Skeletal muscle tissue (tissue), 4 donors: ENCODE measurements around the gene PFKFB1. TPM values are rescaled to one million over a fixed set of nuclear protein-coding genes. Genes with fewer than 3 reads are reported as not detected.

Experiments used
- H3K27ac ChIP-seq: one replicate; pipeline ENCODE4 v1.7.0; 2013; ENCODE audit warnings: mild to moderate bottlenecking, low read depth, low read length, inconsistent platforms
- H3K27me3 ChIP-seq, 3 donors: one replicate each; pipeline ENCODE4 v1.7.0; 2013; ENCODE audit warnings: low read length in 3 of 3; ENCODE audit not compliant: control insufficient read depth in 3 of 3, insufficient read depth in 3 of 3
- H3K36me3 ChIP-seq, 3 donors: one replicate each; pipeline ENCODE4 v1.7.0; 2013; ENCODE audit warnings: low read length in 3 of 3; ENCODE audit not compliant: control insufficient read depth in 3 of 3, insufficient read depth in 3 of 3
- H3K4me1 ChIP-seq, 3 donors: one replicate each; pipeline ENCODE4 v1.7.0; 2013; ENCODE audit warnings: low read length in 3 of 3, mild to moderate bottlenecking in 3 of 3; ENCODE audit not compliant: control insufficient read depth in 3 of 3, insufficient read depth in 3 of 3
- H3K4me3 ChIP-seq, 3 donors: one replicate each; pipeline ENCODE4 v1.7.0; 2013; ENCODE audit warnings: low read length in 3 of 3
- H3K9ac ChIP-seq, 3 donors: one replicate each; pipeline ENCODE4 v1.7.0; 2013; ENCODE audit warnings: low read length in 3 of 3, mild to moderate bottlenecking in 3 of 3, moderate library complexity in 2 of 3, low read depth in 1 of 3
- H3K9me3 ChIP-seq, 3 donors: one replicate each; pipeline ENCODE4 v1.7.0; 2013; ENCODE audit warnings: low read length in 3 of 3; ENCODE audit not compliant: control insufficient read depth in 3 of 3
- total RNA-seq: library from RNA; depleted of rRNA; stranded (reverse); fragments of >200 nt; gene quantifications from one replicate; pipeline ENCODE4 v1.2.3, GENCODE V29; 2014
- donor health status: Osteomylitis.

PFKFB1 gene
- total RNA-seq, result not detected

DNA sequence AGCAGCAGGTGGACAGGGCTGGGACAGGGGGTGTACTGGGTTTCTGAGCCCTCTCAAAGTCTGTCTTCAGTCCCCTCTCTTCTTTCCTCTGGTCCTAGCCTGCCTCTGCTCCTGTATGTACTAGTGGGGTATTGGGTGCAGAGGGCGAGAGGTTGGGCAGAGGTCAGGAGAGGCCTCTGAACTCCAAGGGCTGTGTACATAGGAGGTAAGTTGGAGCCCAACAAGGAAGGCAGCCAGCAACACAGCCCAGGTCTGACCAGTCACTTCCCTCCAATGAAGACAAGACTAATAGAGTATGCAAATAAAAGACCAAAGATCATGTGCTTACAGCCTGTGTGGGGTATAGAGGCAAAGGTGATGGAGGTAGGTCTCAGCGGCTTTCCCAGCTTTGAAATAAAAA lies at the start of gene PFKFB1:
Gene PFKFB1, minus strand, starts transcription at position 90 of the 400 bp plus-strand sequence. CDS start 181 bp downstream, outside the sequence.
- Histone ChIP-seq H3K27me3 (no peaks in the 10 kb centered on the region), H3K4me3 (peak within 1 kb of the TSS; percentile 53 to 67 (median 61)), H3K9me3 (no peaks in the 10 kb centered on the region), H3K36me3 (no peaks in the 10 kb centered on the region), H3K9ac (peak within 1 kb of the TSS; percentile 11 to 70 (median 68)), H3K27ac (peak within 1 kb of the TSS; percentile 81), H3K4me1 (peaks cover 6 to 10% (median 9%) of the 10 kb centered on the region in 3 donors)

DNA sequence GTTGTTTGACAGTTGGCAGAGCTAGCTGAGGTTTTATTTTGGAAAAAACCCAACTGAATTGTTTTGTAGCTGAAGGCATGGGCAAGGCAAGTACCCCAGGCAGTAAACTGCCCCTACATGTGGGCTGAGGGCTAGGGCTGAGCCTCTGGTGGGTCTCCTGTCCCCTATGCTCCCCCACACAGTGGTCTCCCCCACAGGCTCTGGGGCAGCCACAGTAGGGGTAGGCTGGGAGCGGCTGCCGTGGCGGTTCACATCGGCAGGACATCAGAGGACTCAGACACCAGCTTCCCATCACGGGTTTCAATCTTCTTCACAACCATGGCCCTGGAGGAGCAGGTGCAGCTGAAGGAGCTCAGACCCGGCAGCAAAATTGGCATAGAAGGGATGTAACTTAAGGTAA lies 47.5 kb upstream of the PFKFB1 start:
- no peaks in the 10 kb centered on the region for H3K4me1 ChIP-seq
- no peaks in the 10 kb centered on the region for H3K36me3 ChIP-seq
- no peaks in the 10 kb centered on the region for H3K9me3 ChIP-seq
- no peak overlapping the region for H3K9ac ChIP-seq
- H3K27ac ChIP-seq, result no peak overlapping the region
- H3K27me3 ChIP-seq, result no peaks in the 10 kb centered on the region
- H3K4me3 ChIP-seq, result no peak overlapping the region

DNA sequence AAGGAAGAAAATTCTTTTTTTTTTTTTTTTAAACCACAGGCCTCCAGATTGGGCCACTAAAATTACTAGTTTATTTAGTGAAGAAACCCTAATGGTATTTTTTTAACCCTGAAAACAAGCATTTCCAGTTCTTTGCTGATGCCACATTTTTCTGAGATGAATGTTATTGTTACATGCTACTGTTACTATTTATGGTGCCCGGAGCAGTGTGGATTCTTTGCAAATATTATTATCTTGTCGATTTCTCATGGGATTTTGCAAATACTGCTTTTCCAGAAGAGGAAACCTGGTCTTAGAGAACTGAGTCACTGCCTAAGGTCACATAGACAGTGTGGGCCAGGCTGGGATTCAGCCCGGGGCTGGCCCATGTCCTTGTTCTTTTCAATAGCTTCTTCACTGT lies 45.5 kb upstream of the PFKFB1 start:
- H3K27me3 ChIP-seq, result no peaks in the 10 kb centered on the region
- H3K9ac ChIP-seq, result no peak overlapping the region
- H3K36me3 ChIP-seq, result no peaks in the 10 kb centered on the region
- H3K27ac ChIP-seq, result no peak overlapping the region
- H3K4me3 ChIP-seq, result no peak overlapping the region
- no peaks in the 10 kb centered on the region for H3K4me1 ChIP-seq
- H3K9me3 ChIP-seq, result no peaks in the 10 kb centered on the region

DNA sequence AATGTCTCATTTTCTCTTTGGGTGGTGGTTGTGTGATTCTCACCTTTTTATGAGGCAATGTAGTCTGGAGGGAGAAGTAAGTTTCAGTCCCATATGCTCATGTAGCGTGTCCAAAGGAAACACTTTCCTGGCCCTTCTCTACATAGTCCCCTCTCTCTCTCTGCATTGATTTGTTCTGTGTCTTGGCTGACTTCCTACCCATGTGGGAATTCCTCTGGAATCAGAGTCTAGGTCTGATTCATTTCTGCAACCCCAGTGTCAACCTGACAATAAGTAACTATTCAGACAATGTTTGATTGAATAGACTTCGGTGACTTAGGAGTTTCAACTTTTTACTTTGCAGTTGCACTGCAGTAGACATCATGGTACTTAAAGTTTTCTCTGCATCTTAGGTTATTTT lies 39.4 kb upstream of the PFKFB1 start:
- Histone ChIP-seq H3K27me3 (no peaks in the 10 kb centered on the region), H3K36me3 (no peaks in the 10 kb centered on the region), H3K4me3 (no peak overlapping the region), H3K9ac (no peak overlapping the region), H3K9me3 (no peaks in the 10 kb centered on the region), H3K4me1 (no peaks in the 10 kb centered on the region), H3K27ac (no peak overlapping the region)

DNA sequence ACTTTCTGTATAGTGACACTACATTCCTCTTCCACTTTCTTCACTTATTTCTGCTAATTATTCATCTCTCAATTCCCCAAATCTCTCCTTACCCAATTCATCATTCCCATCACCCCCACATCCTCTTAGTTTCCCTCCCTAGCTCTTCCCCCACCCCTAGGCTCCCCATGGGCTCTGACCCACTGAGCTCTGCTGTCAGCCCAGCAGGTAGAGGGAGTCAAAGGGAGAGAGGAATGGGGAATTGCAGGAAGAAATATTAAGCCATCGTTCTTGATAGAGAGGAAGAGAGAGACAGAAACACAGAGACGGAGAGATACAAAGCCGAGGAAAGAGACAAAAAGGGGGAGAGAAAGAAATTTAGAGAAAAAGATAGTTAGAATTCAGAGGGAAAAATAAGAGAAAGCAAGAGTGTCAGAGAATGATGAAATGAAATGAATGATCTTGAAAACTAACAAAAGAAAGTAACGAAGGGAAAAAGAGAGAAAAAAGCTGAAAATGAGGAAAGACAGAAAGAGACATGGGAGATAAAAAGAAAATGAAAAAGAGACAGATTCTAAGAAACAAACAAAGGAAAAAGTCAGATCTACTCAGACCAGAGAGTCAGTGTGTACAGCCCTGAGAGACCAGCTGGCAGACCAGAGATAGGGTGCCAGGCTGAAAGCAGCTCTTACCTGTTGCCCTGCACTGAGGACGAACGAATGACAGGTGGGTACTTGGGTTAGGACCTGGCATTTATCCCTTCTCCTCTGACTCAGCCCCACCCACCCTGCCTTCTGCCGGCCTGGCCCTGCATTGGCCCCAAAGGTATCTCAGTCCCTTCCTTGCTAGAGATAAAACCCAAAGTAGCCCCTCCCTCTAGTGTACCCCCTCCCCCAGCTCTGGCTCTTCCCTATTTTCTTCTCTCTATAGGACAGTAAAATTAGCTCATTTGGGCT lies 36.5 kb upstream of the PFKFB1 start, which contains the start of gene ALAS2:
Gene ALAS2, minus strand, starts transcription at position 707 of the 935 bp plus-strand sequence. CDS start 4,977 bp downstream, outside the sequence.
- no peak within 1 kb of the TSS for H3K4me3 ChIP-seq
- no peak within 1 kb of the TSS for H3K27ac ChIP-seq
- no peaks in the 10 kb centered on the region for H3K9me3 ChIP-seq
- no peaks in the 10 kb centered on the region for H3K27me3 ChIP-seq
- H3K36me3 ChIP-seq, result no peaks in the 10 kb centered on the region
- no peak within 1 kb of the TSS for H3K9ac ChIP-seq
- H3K4me1 ChIP-seq, result no peaks in the 10 kb centered on the region

DNA sequence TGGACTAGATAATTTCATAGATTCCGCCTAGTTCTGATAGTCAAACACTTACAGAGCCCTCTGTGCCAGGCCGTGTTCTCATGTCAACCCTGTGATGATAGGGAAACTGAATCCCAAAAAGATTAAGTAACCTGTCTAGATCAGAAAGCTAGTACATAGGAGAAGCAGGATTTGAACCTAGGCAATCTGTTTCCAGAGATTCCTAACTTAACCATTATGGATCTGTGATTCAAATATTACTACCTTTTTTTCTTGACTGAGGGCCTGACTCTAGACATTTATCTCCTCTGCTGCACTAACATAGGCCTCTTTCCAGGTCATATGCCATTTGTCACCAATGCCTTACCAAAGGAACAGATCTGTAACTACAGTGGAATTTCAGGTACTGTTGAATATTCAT lies 35.3 kb upstream of the PFKFB1 start:
- Histone ChIP-seq H3K9me3 (no peaks in the 10 kb centered on the region), H3K4me3 (no peak overlapping the region), H3K4me1 (no peaks in the 10 kb centered on the region), H3K36me3 (no peaks in the 10 kb centered on the region), H3K9ac (no peak overlapping the region), H3K27me3 (no peaks in the 10 kb centered on the region), H3K27ac (no peak overlapping the region)

DNA sequence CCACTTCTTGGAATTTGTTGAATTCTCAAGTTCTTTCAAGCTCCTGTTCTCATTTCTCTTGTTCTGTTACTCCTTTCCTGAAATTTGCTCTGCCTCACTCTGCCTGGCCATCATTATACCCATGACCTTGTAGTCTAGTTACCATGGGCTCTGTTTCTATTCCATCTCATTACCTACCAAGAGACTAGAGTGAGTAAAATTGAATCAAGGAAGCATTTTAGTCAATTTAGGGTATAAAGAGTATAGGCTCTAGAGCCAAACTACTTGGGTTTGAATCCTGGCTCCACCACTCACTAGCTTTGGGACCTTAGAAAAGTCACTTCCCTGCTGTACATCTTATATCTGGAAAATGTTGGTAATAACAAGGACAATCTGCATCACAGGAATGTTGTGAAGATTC lies 34.6 kb upstream of the PFKFB1 start:
- no peaks in the 10 kb centered on the region for H3K9me3 ChIP-seq
- no peaks in the 10 kb centered on the region for H3K36me3 ChIP-seq

DNA sequence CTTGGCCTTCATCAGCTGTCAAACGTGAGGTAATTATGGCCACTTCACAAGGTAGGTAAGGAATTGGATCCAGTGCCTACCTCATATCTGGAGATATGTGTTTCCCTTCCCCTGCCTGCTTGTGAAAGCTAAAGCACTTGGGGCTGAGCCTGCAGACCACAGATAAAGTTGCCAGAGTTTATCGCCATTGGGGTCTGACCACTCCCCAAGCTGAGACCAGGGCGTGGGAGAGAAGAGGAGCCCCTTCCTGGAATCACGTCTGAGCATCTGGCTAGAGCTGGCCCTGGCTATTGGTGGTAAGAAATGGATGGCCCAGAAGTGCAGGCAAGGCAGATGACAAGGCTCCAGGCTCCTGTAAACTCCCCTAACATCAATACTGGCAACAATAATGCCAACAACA lies 34.1 kb upstream of the PFKFB1 start:
- Histone ChIP-seq H3K27me3 (no peaks in the 10 kb centered on the region), H3K9me3 (no peaks in the 10 kb centered on the region), H3K4me3 (no peak overlapping the region), H3K4me1 (no peaks in the 10 kb centered on the region), H3K27ac (no peak overlapping the region), H3K36me3 (no peaks in the 10 kb centered on the region), H3K9ac (no peak overlapping the region)

More for the DNA sequence above, 34.6 kb upstream of the PFKFB1 start:
- no peak overlapping the region for H3K27ac ChIP-seq
- H3K4me1 ChIP-seq, result no peaks in the 10 kb centered on the region
- no peaks in the 10 kb centered on the region for H3K27me3 ChIP-seq
- H3K9ac ChIP-seq, result no peak overlapping the region
- H3K4me3 ChIP-seq, result no peak overlapping the region

DNA sequence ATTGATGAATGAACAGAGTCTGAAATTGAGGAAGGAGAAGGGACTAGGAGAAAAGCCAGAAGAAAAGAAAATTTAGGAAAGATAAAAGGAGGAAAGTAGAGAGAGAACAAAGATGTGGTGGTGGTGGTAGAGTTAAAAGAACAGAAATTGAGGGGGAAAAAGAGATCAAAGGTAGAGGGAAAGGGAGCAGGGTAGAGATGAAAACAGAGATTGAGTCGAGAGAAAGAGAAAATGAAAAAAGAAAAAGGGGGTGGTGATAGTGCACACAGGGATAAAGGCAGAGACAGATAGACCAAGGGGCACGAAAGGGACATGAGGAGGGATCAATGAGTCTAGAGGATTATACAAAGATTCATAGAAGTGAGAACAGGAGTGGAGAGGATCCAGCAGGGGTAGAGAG lies 32.9 kb upstream of the PFKFB1 start:
- Histone ChIP-seq H3K4me1 (no peaks in the 10 kb centered on the region), H3K9me3 (no peaks in the 10 kb centered on the region), H3K4me3 (no peak overlapping the region), H3K27ac (no peak overlapping the region), H3K36me3 (no peaks in the 10 kb centered on the region), H3K9ac (no peak overlapping the region), H3K27me3 (no peaks in the 10 kb centered on the region)

DNA sequence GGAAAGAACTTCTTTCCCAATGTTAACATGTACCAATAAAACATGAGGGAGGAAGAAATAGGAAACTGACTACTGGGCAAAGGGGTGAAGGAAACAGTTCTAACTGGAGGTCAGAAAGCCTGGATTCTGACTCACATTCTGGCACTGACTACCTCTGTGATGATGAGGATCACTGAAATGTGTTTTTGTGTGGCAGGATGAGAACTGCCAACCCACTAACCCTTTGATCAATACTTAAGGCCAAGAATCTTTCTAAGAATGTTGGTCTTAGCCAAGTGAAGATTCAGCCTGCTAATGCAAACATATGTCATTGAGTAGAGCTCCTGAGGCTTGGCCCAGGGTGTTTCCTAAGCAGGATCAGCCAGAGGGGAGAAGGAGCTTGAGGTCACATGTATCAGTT lies 32.2 kb upstream of the PFKFB1 start:
- H3K9me3 ChIP-seq, result no peaks in the 10 kb centered on the region
- no peaks in the 10 kb centered on the region for H3K27me3 ChIP-seq
- no peaks in the 10 kb centered on the region for H3K4me1 ChIP-seq
- H3K4me3 ChIP-seq, result no peak overlapping the region
- no peak overlapping the region for H3K9ac ChIP-seq
- no peaks in the 10 kb centered on the region for H3K36me3 ChIP-seq
- H3K27ac ChIP-seq, result no peak overlapping the region
